Heart right ventricle (tissue), 16 donors: ENCODE data around the gene KLK14. TPM values are rescaled to one million over a fixed set of nuclear protein-coding genes. Genes with fewer than 3 reads are reported as not detected.
A peak's percentile ranks its signal among the peaks of the same experiment; 100 is the strongest.

Experiments used
- ATAC-seq, 8 donors: fragments of 200-7000 bp; cut with Tn5 transposase; one replicate each; pipeline ENCODE4 v1.9.1; 2020; ENCODE audit warnings: mild to moderate bottlenecking in 8 of 8, moderate library complexity in 8 of 8, moderate number of reproducible peaks in 1 of 8
- DNase-seq, 2 donors: peaks; one replicate each; pipeline ENCODE4 v3.0.0-alpha.2; 2020
- H3K27ac ChIP-seq, 10 donors: fragments of 200-600 bp; sonication (generic) in 2 of 10; one replicate each; pipeline versions ENCODE4 v1.5.0 to v1.8.0; 2020 to 2022; ENCODE audit warnings: mild to moderate bottlenecking in 3 of 10
- H3K27me3 ChIP-seq, 7 donors: fragments of 200-600 bp; one replicate each; pipeline ENCODE4 v1.8.0; 2021 to 2022; ENCODE audit warnings: mild to moderate bottlenecking in 2 of 7
- H3K36me3 ChIP-seq, 9 donors: fragments of 200-600 bp; sonication (generic) in 1 of 9; one replicate each; pipeline versions ENCODE4 v1.5.0 to v1.8.0; 2020 to 2022; ENCODE audit warnings: mild to moderate bottlenecking in 2 of 9
- H3K4me1 ChIP-seq, 9 donors: fragments of 200-600 bp; sonication (generic) in 1 of 9; one replicate each; pipeline versions ENCODE4 v1.5.0 to v1.8.0; 2020 to 2022; ENCODE audit warnings: mild to moderate bottlenecking in 4 of 9
- H3K4me3 ChIP-seq, 10 donors: fragments of 200-600 bp; sonication (generic) in 2 of 10; one replicate each; pipeline versions ENCODE4 v1.5.0 to v1.8.0; 2020 to 2022; ENCODE audit warnings: mild to moderate bottlenecking in 7 of 10, moderate library complexity in 2 of 10
- H3K9me3 ChIP-seq, 11 donors: fragments of 200-600 bp in 10 of 11; sonication (generic) in 2 of 11; one replicate each; pipeline versions ENCODE4 v1.5.0 to v1.8.0; 2013 to 2022; ENCODE audit warnings: mild to moderate bottlenecking in 2 of 11, control low read depth in 1 of 11, moderate library complexity in 1 of 11
- CTCF ChIP-seq, 9 donors: fragments of 200-600 bp; sonication (generic) in 2 of 9; IDR thresholded peaks; one replicate each; pipeline versions ENCODE4 v1.5.0 to v1.8.0; 2021 to 2022; ENCODE audit warnings: antibody characterized with exemption in 9 of 9, mild to moderate bottlenecking in 5 of 9, moderate library complexity in 1 of 9
- WGBS, 2 donors: extraction: QIAGEN DNeasy Blood & Tissue Kit; methylation state at CpG; one replicate each; pipeline ENCODE4 v1.1.7; 2013; ENCODE audit warnings: inconsistent platforms in 1 of 2; 5-methylcytosine and 5-hydroxymethylcytosine counted together
- intact Hi-C, 10 donors: fragments of 100-400 bp; cut with DNase I; formaldehyde crosslinking; loops; one replicate each; pipeline versions ENCODE4 v1.11.1 to v1.14.2; 2022
- polyA plus RNA-seq, 2 donors: library from polyadenylated mRNA; stranded (reverse); fragments of 200-250 nt; gene quantifications; one replicate each; pipeline ENCODE4 v1.2.3, GENCODE V29; 2013
- total RNA-seq, 10 donors: library from RNA; stranded (reverse); fragmentation: NEBNext Ultra II Directional in 3 of 10; extraction: Animal tissue kit (Norgen Biotek cat#: 25700) in 3 of 10; gene quantifications; one replicate each; pipeline versions ENCODE4 v1.2.1 to v1.2.4, GENCODE V29; 2021 to 2023
- donor health status: Arrhythmogenic right ventricular cardiomyopathy.
- donor health status: ischemic (EF 13 %, LVEDD 7.1; RV severe dilation, severe dysfunction).
- donor health status: healthy with polysubstance abuse.
- donor health status: DM: no; HTN: yes; CAD: no.
- donor health status: DM: no; HTN: no; CAD: no.
- donor health status: ischemic (EF 25% LVEDD 6.9; RV normal size, moderate dysfunction).
- donor health status: ischemic (EF 25% LVEDD 5.7; RV mildly dilated, moderate dysfunction).
- donor health status: healthy.
- donor health status: DM: yes; HTN: yes; CAD: no.
- donor health status: Ischemic cardiomyopathy.
- donor health status: ischemic (EF 35%, LVEDD 5.7; RV mildly dilated, moderate dysfunction).
- donor health status: nonischemic (EF 11% LVEDD 7.7; RV severe dilation, severe dysfunction).
- donor health status: DM: yes; HTN: yes; CAD: no.
- donor health status: PGD.
- donor health status: ischemic (EF 29% LVEDD 5.4; RV normal size, mild dysfunction).
- donor health status: nonischemic (EF 23%, LVEDD 6.1; RV moderate dilation, normal function).

KLK14 gene
- total and polyA plus RNA-seq, 12 donors: 0.20 to 1.2 (median 0.48) TPM; not detected in 4

DNA sequence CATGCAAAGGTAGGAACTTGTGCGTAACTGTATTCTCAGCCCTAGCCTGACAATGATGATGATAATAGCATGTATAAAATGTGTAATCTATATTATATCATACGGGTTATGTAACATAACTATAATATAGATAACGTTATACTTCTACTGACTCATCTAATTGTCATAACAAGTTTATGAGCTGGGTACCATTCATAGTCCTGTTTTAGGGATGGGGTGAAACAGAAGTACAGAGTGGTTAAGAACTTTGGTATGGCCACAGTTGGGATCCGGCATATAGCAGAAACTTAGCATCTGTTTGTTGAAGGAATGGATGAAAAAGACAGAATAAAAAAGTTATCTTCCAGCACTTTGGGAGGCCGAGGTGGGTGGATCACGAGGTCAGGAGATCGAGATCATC lies 20.3 kb upstream of the KLK14 start:
- H3K27me3 ChIP-seq: no peaks in the 10 kb centered on the region
- H3K4me1 ChIP-seq: peaks cover 0 to 44% (median 19%) of the 10 kb centered on the region in 9 donors
- peaks cover 0 to 55% (median 6%) of the 10 kb centered on the region in 9 donors for H3K36me3 ChIP-seq
- no peak for TF ChIP-seq CTCF (IDR thresholded peaks at IDR 0.05)
- H3K27ac ChIP-seq: no peak overlapping the region
- ATAC-seq (no peak), DNase-seq (no peak)
- intact Hi-C loops: loop anchor here in 4 of 10 donors (10.0 kb wide), 2 partner anchors 262 to 492 kb away; partner anchors contain the start of genes CLDND2 (in 1 of the 4) and ETFB (in 1 of the 4)
- no peak overlapping the region for H3K4me3 ChIP-seq
- H3K9me3 ChIP-seq: no peaks in the 10 kb centered on the region
- 86 to 94% methylated on average over 7 of the region's 7 CpGs for WGBS, 2 donors

DNA sequence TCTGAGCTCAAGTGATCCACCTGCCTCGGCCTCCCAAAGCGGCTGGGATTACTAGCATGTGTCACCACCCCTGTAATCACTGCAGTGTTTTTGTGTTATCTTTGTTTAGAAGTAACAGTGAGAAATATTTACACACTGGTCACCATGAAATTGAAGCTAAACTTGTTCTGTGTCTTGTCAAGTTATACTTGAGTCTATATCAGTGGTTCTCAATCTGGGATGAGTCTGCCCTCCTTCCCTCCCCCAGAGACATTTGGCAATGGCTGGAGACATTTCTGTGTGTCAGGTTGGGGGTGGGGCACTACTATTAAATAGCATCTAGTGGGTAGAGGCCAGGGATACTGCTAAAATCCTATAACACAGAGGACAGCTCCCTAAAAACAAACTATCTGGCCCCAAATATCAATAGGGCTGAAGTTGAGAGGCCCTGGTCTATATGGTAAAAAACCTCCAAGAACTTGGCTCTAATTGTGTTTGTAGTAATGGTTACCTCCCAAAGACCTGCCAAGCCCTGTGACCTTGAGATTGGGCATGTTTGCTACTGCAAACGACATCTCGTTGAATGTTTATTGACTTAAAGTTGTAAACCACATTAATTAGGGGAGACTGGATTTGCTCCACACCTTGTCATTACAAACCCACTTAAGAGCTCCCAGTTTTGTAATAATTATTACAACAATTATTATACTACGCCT lies 18.6 kb upstream of the KLK14 start:
- 63 to 68% methylated on average over 5 of the region's 5 CpGs for WGBS, 2 donors
- no peaks in the 10 kb centered on the region for H3K9me3 ChIP-seq

GRCh38 chr19:51100601-51101000 lies 17.9 kb upstream of the KLK14 start:
- H3K4me1 ChIP-seq: peaks cover 0 to 31% (median 10%) of the 10 kb centered on the region in 9 donors
- H3K27ac ChIP-seq: peak overlapping the region in 1 of 10 donors; percentile 31
- TF ChIP-seq CTCF (IDR thresholded peaks at IDR 0.05): no peak
- H3K4me3 ChIP-seq: no peak overlapping the region
- ATAC-seq (no peak), DNase-seq (no peak)
- 55 to 58% methylated on average over 3 of the region's 3 CpGs for WGBS, 2 donors
- no peaks in the 10 kb centered on the region for H3K9me3 ChIP-seq
- no peaks in the 10 kb centered on the region for H3K27me3 ChIP-seq
- H3K36me3 ChIP-seq: peaks cover 0 to 58% (median 6%) of the 10 kb centered on the region in 9 donors
- intact Hi-C loops: loop anchor here in 4 of 10 donors (10.0 kb wide), 2 partner anchors 264 to 494 kb away; partner anchors contain the start of genes CLDND2 (in 1 of the 4) and ETFB (in 1 of the 4)

More for the DNA sequence above, 18.6 kb upstream of the KLK14 start:
- Histone ChIP-seq H3K27ac (peak overlapping the region in 4 of 10 donors; percentile 5 to 31 (median 19)), H3K4me3 (no peak overlapping the region), H3K27me3 (no peaks in the 10 kb centered on the region), H3K4me1 (peaks cover 0 to 31% (median 10%) of the 10 kb centered on the region in 9 donors), H3K36me3 (peaks cover 0 to 58% (median 6%) of the 10 kb centered on the region in 9 donors)
- ATAC-seq (peak in 3 of 8 donors; percentile 16 to 30 (median 20)), DNase-seq (no peak)
- no peak for TF ChIP-seq CTCF (IDR thresholded peaks at IDR 0.05)
- intact Hi-C loops: loop anchor here in 4 of 10 donors (10.0 kb wide), 2 partner anchors 263 to 493 kb away; partner anchors contain the start of genes CLDND2 (in 1 of the 4) and ETFB (in 1 of the 4)

DNA sequence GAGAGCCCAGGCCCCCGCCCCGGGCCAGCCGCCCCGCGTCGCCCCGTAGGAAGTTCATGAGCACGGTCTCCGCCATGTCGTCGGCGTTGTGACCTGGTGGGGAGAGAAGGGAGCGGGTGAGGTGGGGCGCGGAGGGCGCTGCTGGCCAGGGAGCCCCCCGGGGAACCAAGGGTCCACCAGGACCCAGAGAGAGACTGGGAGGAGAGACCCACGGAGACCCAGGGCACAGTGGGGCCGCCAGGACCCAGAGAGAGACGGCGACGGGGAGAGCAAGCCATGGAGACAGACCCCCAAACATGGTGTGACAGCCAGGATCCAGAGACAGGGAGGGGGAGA lies 16.3 kb upstream of the KLK14 start:
- Histone ChIP-seq H3K9me3 (no peaks in the 10 kb centered on the region), H3K27ac (peak overlapping the region in 3 of 10 donors; percentile 22 to 73 (median 30)), H3K4me3 (peak overlapping the region in 5 of 10 donors; percentile 7 to 36 (median 20)), H3K36me3 (peaks cover 0 to 49% (median 6%) of the 10 kb centered on the region in 9 donors), H3K4me1 (peaks cover 0 to 35% (median 10%) of the 10 kb centered on the region in 9 donors), H3K27me3 (no peaks in the 10 kb centered on the region)
- DNase-seq (no peak), ATAC-seq (no peak)
- 57 to 66% methylated on average over 22 of the region's 22 CpGs for WGBS, 2 donors
- intact Hi-C loops: loop anchor here in 6 of 10 donors (5.0 to 10.0 kb wide), 5 partner anchors 72 to 174 kb away; partner anchors contain the start of gene KLK11 (in 1 of the 6)
- peak in 2 of 9 donors; percentile 1 to 3 for TF ChIP-seq CTCF (IDR thresholded peaks at IDR 0.05)
